Colonic mucosa (tissue), 4 donors: ENCODE data around the gene KRT85. TPM values are rescaled to one million over a fixed set of nuclear protein-coding genes. Genes with fewer than 3 reads are reported as not detected.

ENCODE experiments used
- DNase-seq: peaks from one replicate; pipeline ENCODE4 v3.0.0-alpha.2; 2020
- H3K27ac ChIP-seq: fragments of 200-600 bp; one replicate; pipeline ENCODE4 v1.8.0; 2021
- H3K27me3 ChIP-seq: fragments of 200-600 bp; one replicate; pipeline ENCODE4 v1.8.0; 2021
- H3K36me3 ChIP-seq: fragments of 200-600 bp; one replicate; pipeline ENCODE4 v1.8.0; 2021
- H3K4me1 ChIP-seq: fragments of 200-600 bp; one replicate; pipeline ENCODE4 v1.8.0; 2021; ENCODE audit warnings: mild to moderate bottlenecking
- H3K4me3 ChIP-seq: fragments of 200-600 bp; one replicate; pipeline ENCODE4 v1.8.0; 2021
- H3K9ac ChIP-seq, 2 donors: one replicate each; pipeline ENCODE4 v1.7.0; 2013; ENCODE audit warnings: control low read depth in 2 of 2, low read depth in 2 of 2, low read length in 2 of 2
- H3K9me3 ChIP-seq: fragments of 200-600 bp; one replicate; pipeline ENCODE4 v1.8.0; 2021
- intact Hi-C: fragments of 100-400 bp; cut with DNase I; formaldehyde crosslinking; loops from one replicate; pipeline ENCODE4 v1.14.1; 2022
- total RNA-seq, 2 donors: library from RNA; stranded (reverse); fragmentation: NEBNext Ultra II Directional in 1 of 2; extraction: Animal tissue kit (Norgen Biotek cat#: 25700) in 1 of 2; gene quantifications; one replicate each; pipeline ENCODE4 v1.2.1, GENCODE V29; 2021
- TF ChIP-seq, protein P1 (sequence below): fragments of 200-600 bp; IDR thresholded peaks from one replicate; pipeline ENCODE4 v1.8.0; 2022; ENCODE audit warnings: antibody characterized with exemption, mild to moderate bottlenecking
- donor health status: healthy.
- donor health status: DM: no; HTN: no; CAD: no.
- donor health status: DM: no; HTN: no; CAD: no.

The KRT85 gene
- total RNA-seq, 2 donors from 2014 or later: not detected

GRCh38 chr12:52387859-52388258 is 20.6 kb upstream of the KRT85 start:
- H3K4me3 ChIP-seq: no peak overlapping the region
- H3K36me3 ChIP-seq: no peaks in the 10 kb centered on the region
- H3K9ac ChIP-seq: no peak overlapping the region
- TF ChIP-seq, protein P1, sequence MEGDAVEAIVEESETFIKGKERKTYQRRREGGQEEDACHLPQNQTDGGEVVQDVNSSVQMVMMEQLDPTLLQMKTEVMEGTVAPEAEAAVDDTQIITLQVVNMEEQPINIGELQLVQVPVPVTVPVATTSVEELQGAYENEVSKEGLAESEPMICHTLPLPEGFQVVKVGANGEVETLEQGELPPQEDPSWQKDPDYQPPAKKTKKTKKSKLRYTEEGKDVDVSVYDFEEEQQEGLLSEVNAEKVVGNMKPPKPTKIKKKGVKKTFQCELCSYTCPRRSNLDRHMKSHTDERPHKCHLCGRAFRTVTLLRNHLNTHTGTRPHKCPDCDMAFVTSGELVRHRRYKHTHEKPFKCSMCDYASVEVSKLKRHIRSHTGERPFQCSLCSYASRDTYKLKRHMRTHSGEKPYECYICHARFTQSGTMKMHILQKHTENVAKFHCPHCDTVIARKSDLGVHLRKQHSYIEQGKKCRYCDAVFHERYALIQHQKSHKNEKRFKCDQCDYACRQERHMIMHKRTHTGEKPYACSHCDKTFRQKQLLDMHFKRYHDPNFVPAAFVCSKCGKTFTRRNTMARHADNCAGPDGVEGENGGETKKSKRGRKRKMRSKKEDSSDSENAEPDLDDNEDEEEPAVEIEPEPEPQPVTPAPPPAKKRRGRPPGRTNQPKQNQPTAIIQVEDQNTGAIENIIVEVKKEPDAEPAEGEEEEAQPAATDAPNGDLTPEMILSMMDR: no peak
- no peaks in the 10 kb centered on the region for H3K9me3 ChIP-seq
- no peaks in the 10 kb centered on the region for H3K27me3 ChIP-seq
- H3K27ac ChIP-seq: no peak overlapping the region
- H3K4me1 ChIP-seq: no peaks in the 10 kb centered on the region
- no peak for DNase-seq
- intact Hi-C loops: no loop called here

DNA sequence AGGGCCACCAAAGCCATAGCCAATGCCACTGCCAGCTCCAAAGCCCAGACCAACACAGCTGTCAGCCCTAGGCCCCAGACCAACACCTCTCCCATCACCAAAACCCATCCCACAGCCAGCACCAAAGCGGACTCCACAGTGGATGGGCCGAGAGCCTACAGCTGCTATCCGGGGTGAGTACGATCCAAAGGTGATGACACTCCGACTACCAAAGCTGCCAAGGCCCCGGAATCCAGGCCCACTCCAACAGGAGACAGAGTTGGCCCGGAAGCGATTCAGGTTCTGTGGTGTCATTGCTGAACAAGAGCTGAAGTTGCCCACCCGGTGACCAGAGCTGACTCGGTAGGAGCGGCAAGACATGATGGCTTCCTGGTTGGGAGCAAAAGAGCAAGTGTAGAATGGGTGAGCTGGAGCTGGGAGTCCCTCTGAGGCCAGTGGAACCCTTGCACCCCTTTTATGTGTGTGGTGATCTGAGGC is 18.0 kb upstream of the KRT85 start, which contains the start of gene KRT84:
TSS of gene KRT84 (minus strand) at position 427 of the 477 bp plus-strand sequence. CDS start at position 360, 67 bp downstream.
- TF ChIP-seq, protein P1: no peak
- H3K9ac ChIP-seq: no peak within 1 kb of the TSS
- no peaks in the 10 kb centered on the region for H3K36me3 ChIP-seq
- DNase-seq: no peak
- no peak within 1 kb of the TSS for H3K27ac ChIP-seq
- H3K4me1 ChIP-seq: no peaks in the 10 kb centered on the region
- no peaks in the 10 kb centered on the region for H3K9me3 ChIP-seq
- no peaks in the 10 kb centered on the region for H3K27me3 ChIP-seq
- no peak within 1 kb of the TSS for H3K4me3 ChIP-seq
- intact Hi-C loops: no loop called here

DNA sequence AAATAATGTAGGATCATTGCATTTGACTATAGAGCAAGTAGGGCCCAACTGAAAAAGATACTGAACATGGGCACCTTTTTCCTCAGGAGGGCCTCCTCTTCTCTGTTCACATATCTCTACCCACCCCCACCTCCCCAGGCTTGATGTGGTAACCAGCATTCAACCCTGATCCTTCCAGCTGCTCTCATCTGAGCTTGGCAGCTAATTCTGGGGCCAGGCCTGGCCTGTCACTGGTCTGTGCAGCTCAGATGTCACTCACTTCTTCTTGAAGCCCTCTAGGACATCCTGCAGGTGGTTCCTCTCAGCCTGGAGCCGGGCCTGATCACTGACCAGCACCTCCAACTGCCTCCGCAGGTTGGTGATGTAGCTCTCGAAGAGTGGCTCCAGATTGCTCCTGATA is 16.1 kb upstream of the KRT85 start:
- TF ChIP-seq, protein P1: no peak
- Histone ChIP-seq H3K36me3 (no peaks in the 10 kb centered on the region), H3K27ac (no peak overlapping the region), H3K4me1 (no peaks in the 10 kb centered on the region), H3K9ac (no peak overlapping the region), H3K4me3 (no peak overlapping the region), H3K27me3 (no peaks in the 10 kb centered on the region), H3K9me3 (no peaks in the 10 kb centered on the region)
- DNase-seq: no peak
- intact Hi-C loops: no loop called here

DNA sequence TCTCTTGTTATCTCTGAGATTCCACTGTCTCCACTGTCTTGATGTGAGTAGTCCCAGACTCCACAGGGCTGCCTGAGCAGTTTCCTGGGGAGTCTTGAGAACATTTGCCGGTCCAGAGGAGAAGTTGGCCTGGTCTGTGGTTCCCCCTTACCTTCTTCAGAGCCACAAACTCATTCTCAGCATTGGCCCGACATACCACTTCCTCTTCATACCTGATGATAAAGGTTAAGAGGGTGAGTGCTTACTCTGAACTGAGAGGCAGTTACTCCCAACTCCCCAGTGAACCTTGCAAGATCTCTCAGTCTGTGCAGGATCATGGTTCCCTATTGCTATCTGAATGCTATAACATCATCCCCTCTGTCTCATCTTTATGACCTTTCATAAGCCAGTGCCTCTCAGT is 15.6 kb upstream of the KRT85 start:
- H3K27ac ChIP-seq: no peak overlapping the region
- H3K27me3 ChIP-seq: no peaks in the 10 kb centered on the region
- no peak overlapping the region for H3K4me3 ChIP-seq
- DNase-seq: no peak
- H3K36me3 ChIP-seq: no peaks in the 10 kb centered on the region
- intact Hi-C loops: no loop called here
- no peaks in the 10 kb centered on the region for H3K4me1 ChIP-seq
- H3K9ac ChIP-seq: no peak overlapping the region
- TF ChIP-seq, protein P1: no peak
- no peaks in the 10 kb centered on the region for H3K9me3 ChIP-seq

DNA sequence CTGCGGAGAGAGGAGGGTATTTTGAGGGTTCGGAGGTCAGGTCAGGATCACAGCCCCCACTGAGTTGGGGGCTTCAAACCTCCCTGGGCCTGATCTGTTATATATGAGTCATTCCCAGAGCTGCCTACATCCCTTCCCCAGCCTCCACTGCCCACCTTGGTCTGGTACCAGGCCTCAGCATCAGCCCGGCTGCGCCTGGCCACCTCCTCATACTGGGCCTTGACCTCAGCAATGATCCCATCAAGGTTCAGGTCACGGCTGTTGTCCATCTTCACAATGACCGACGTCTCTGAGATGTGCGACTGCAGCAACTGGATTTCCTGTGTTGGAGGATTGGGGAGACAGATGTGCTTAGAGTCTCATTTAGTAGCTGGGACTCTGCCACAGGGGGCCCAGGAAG is 13.9 kb upstream of the KRT85 start:
- Histone ChIP-seq H3K9me3 (no peaks in the 10 kb centered on the region), H3K9ac (no peak overlapping the region), H3K36me3 (no peaks in the 10 kb centered on the region), H3K4me3 (no peak overlapping the region), H3K27ac (no peak overlapping the region), H3K4me1 (no peaks in the 10 kb centered on the region), H3K27me3 (no peaks in the 10 kb centered on the region)
- TF ChIP-seq, protein P1: no peak
- no peak for DNase-seq
- intact Hi-C loops: no loop called here
